ENCODE results near the gene BEST2. TPM values are rescaled to one million over a fixed set of nuclear protein-coding genes. Genes with fewer than 3 reads are reported as not detected.

BEST2 gene
- total RNA-seq, 1 donor from 2014 or later = not detected

- Histone ChIP-seq H3K4me3 (ENCODE audit: low read depth, low read length) (peak overlapping the region; percentile 34), H3K36me3 (ENCODE audit: control insufficient read depth, insufficient read depth, low read length) (no peaks in the 10 kb centered on the region), H3K27me3 (ENCODE audit: control insufficient read depth, insufficient read depth, low read length) (no peaks in the 10 kb centered on the region)
- no peak for FAIRE-seq
- DNase-seq (ENCODE audit: low read depth) = no peak
- TF ChIP-seq CTCF (IDR thresholded peaks at IDR 0.05; ENCODE audit: insufficient read depth, low read length, severe bottlenecking) = peak; percentile 17
Measured at GRCh38 chr19:12782424-12783290, 31.1 kb downstream of the BEST2 start.

GRCh38 chr19:12783291-12783848, 31.8 kb downstream of the BEST2 start:
- Histone ChIP-seq H3K36me3 (ENCODE audit: control insufficient read depth, insufficient read depth, low read length) (no peaks in the 10 kb centered on the region), H3K27me3 (ENCODE audit: control insufficient read depth, insufficient read depth, low read length) (no peaks in the 10 kb centered on the region), H3K4me3 (ENCODE audit: low read depth, low read length) (peak overlapping the region; percentile 34)
- no peak for TF ChIP-seq CTCF (IDR thresholded peaks at IDR 0.05; ENCODE audit: insufficient read depth, low read length, severe bottlenecking)
- DNase-seq (ENCODE audit: low read depth) (no peak), FAIRE-seq (no peak)

GRCh38 chr19:12783849-12784393, 32.3 kb downstream of the BEST2 start:
- no peaks in the 10 kb centered on the region for H3K27me3 ChIP-seq (ENCODE audit: control insufficient read depth, insufficient read depth, low read length)
- DNase-seq (ENCODE audit: low read depth) (peak; percentile 81), FAIRE-seq (no peak)
- TF ChIP-seq CTCF (IDR thresholded peaks at IDR 0.05; ENCODE audit: insufficient read depth, low read length, severe bottlenecking) = no peak
- no peak overlapping the region for H3K4me3 ChIP-seq (ENCODE audit: low read depth, low read length)
- no peaks in the 10 kb centered on the region for H3K36me3 ChIP-seq (ENCODE audit: control insufficient read depth, insufficient read depth, low read length)

- Histone ChIP-seq H3K4me3 (ENCODE audit: low read depth, low read length) (no peak overlapping the region), H3K27me3 (ENCODE audit: control insufficient read depth, insufficient read depth, low read length) (no peaks in the 10 kb centered on the region), H3K36me3 (ENCODE audit: control insufficient read depth, insufficient read depth, low read length) (no peaks in the 10 kb centered on the region)
- no peak for FAIRE-seq
- no peak for TF ChIP-seq CTCF (IDR thresholded peaks at IDR 0.05; ENCODE audit: insufficient read depth, low read length, severe bottlenecking)
- no peak for DNase-seq (ENCODE audit: low read depth)
Measured at GRCh38 chr19:12784394-12784870, 32.8 kb downstream of the BEST2 start.

GRCh38 chr19:12784871-12785430, 33.4 kb downstream of the BEST2 start:
- FAIRE-seq = no peak
- Histone ChIP-seq H3K4me3 (ENCODE audit: low read depth, low read length) (no peak overlapping the region), H3K36me3 (ENCODE audit: control insufficient read depth, insufficient read depth, low read length) (no peaks in the 10 kb centered on the region), H3K27me3 (ENCODE audit: control insufficient read depth, insufficient read depth, low read length) (no peaks in the 10 kb centered on the region)
- TF ChIP-seq CTCF (IDR thresholded peaks at IDR 0.05; ENCODE audit: insufficient read depth, low read length, severe bottlenecking) = no peak
- no peak for DNase-seq (ENCODE audit: low read depth)
